Measurements from ENCODE around the gene IL22RA1. TPM values are rescaled to one million over a fixed set of nuclear protein-coding genes. Genes with fewer than 3 reads are reported as not detected.
A peak's percentile ranks its signal among the peaks of the same experiment; 100 is the strongest.

The IL22RA1 gene
- total and polyA plus RNA-seq, 10 of the 15 experiments (the other 5 are each of a cell fraction or from before 2014, with no cell fraction given) = not detected

DNA sequence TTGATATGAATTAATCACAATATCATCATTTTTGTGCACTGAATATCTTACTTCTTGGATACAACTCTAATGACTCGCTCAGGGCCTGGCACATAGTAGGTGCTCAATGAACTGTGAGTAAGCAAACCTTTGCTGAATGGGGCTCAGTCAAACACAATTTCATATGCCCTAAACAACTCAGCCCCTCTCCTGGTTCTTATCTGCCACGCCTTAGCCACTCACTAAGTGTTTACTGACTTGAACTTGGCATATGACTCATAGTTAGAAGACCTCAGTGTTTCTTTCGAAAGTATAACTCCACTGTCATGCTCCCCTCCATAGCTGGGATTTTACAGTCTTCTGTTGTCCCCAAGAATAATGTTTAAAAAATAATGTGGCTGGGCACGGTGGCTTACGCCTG is 48.9 kb upstream of the IL22RA1 start (continued):
- TF ChIP-seq SMAD1 (IDR thresholded peaks at IDR 0.05; ENCODE audit: low read depth, partially characterized antibody) = no peak

GRCh38 chr1:24190983-24191461 is 48.1 kb upstream of the IL22RA1 start:
- H3K36me3 ChIP-seq (ENCODE audit: control insufficient read depth in 2 of 2, insufficient read depth in 2 of 2, low read length in 1 of 2) = no peaks in the 10 kb centered on the region
- BruUV-seq (replicated peaks) = no TSS peak
- peak overlapping the region; percentile 68 for H3K4me2 ChIP-seq (ENCODE audit: control insufficient read depth, insufficient read depth)
- peak; percentile 80 for DNase-seq (ENCODE audit: low read depth, low spot score)
- no peaks in the 10 kb centered on the region for H3K79me2 ChIP-seq (ENCODE audit: control insufficient read depth, insufficient read depth, low read length)
- intact Hi-C loops (cut with micrococcal nuclease; ENCODE audit: unreplicated experiment) (loop anchor here (5.0 kb wide), 1 partner anchor 234 kb away; the partner anchor contains the start of gene PNRC2), in situ Hi-C loops (cut with MboI) (no loop called here)
- FAIRE-seq = peak; percentile 92
- ChIA-PET POLR2A (interaction anchor here (0.7 to 2.8 kb wide), 3 partner anchors 201 to 401 kb away, joined by 3 to 11 read pairs (median 7); partner anchors contain the start of gene HMGCL), RAD21 (ENCODE audit: unreplicated experiment) (interaction anchor here (1.2 to 3.1 kb wide), 8 partner anchors 8 to 201 kb away, joined by 4 to 35 read pairs (median 8); no protein-coding TSS in a partner anchor), CTCF (interaction anchor here (0.6 to 7.1 kb wide), 12 partner anchors 9 to 1334 kb away, joined by 3 to 72 read pairs (median 4); partner anchors contain the start of gene NIPAL3), SMC1A (ENCODE audit: uncharacterized antibody, unreplicated experiment) (interaction anchor here (0.7 to 5.8 kb wide), 11 partner anchors 8 to 205 kb away, joined by 3 to 45 read pairs (median 7); no protein-coding TSS in a partner anchor)
- peaks cover 0 to 2% of the 10 kb centered on the region in 2 experiments; a peak in 2 of 4 replicates for H3K27me3 ChIP-seq (replicated peaks in 1 of 2; ENCODE audit: control insufficient read depth in 2 of 2, insufficient read depth in 2 of 2, low read length in 1 of 2)
- H3K9ac ChIP-seq (ENCODE audit: control insufficient read depth, insufficient read depth, low read length) = no peak overlapping the region
- peak; percentile 66 for ATAC-seq
- H4K20me1 ChIP-seq (ENCODE audit: control insufficient read depth, insufficient read depth) = no peaks in the 10 kb centered on the region
- no peak overlapping the region for H2AFZ ChIP-seq (ENCODE audit: control insufficient read depth, low read depth, low read length)
- no peaks in the 10 kb centered on the region; the same call in 2 of the 3 replicates for H3K9me3 ChIP-seq (replicated peaks; ENCODE audit: control insufficient read depth, insufficient read depth, low read length)
- peaks cover 56% of the 10 kb centered on the region for H3K4me1 ChIP-seq (ENCODE audit: control insufficient read depth, insufficient read depth, low read length)
- H3K4me3 ChIP-seq = no peak overlapping the region
- H3K27ac ChIP-seq (ENCODE audit: control insufficient read depth, insufficient read depth) = peak overlapping the region; percentile 84
- WGBS (ENCODE audit: insufficient coverage, insufficient replicate concordance, low lambda C conversion rate, missing lambda C conversion rate) = 0% methylated on average over 3 of the region's 3 CpGs
- peak; percentile 84 for TF ChIP-seq IRF4 (IDR thresholded peaks at IDR 0.05; ENCODE audit: low read depth, low read length)
- TF ChIP-seq TCF7 (IDR thresholded peaks at IDR 0.05; ENCODE audit: borderline replicate concordance) = peak; percentile 91
- peak in 1 of 2 experiments; percentile 37; a peak in 2 of 4 replicates for TF ChIP-seq EP300 (IDR thresholded peaks at IDR 0.05; ENCODE audit: borderline replicate concordance in 1 of 2, control insufficient read depth in 1 of 2, low read depth in 2 of 2, low read length in 2 of 2)
- TF ChIP-seq ZZZ3 (IDR thresholded peaks at IDR 0.05; ENCODE audit: control insufficient read depth, insufficient read length, low read depth) = no peak
- peak; percentile 54 for TF ChIP-seq MTA2 (IDR thresholded peaks at IDR 0.05; ENCODE audit: low read depth)
- peak in 1 of 2 experiments; percentile 52; a peak in 2 of 4 replicates for TF ChIP-seq ETV6 (conservative IDR thresholded peaks at IDR 0.05 in 1 of 2, IDR thresholded peaks at IDR 0.05 in 1 of 2; ENCODE audit: borderline replicate concordance in 1 of 2, low read depth in 1 of 2)
- peak; percentile 97 for TF ChIP-seq PAX5 (IDR thresholded peaks at IDR 0.05; ENCODE audit: borderline replicate concordance, low read depth, low read length)
- TF ChIP-seq EED (IDR thresholded peaks at IDR 0.05; ENCODE audit: low read depth) = peak; percentile 97
- 0 out of 4 replicates have a peak, but pooled peaks of 1 of the 2 experiments have one; percentile 24 for TF ChIP-seq BHLHE40 (IDR thresholded peaks at IDR 0.05; ENCODE audit: borderline replicate concordance in 1 of 2, low read depth in 2 of 2, low read length in 1 of 2)
- peak; percentile 94 for TF ChIP-seq MEF2A (IDR thresholded peaks at IDR 0.05; ENCODE audit: insufficient read depth, low read depth, low read length)
- TF ChIP-seq, protein P1, sequence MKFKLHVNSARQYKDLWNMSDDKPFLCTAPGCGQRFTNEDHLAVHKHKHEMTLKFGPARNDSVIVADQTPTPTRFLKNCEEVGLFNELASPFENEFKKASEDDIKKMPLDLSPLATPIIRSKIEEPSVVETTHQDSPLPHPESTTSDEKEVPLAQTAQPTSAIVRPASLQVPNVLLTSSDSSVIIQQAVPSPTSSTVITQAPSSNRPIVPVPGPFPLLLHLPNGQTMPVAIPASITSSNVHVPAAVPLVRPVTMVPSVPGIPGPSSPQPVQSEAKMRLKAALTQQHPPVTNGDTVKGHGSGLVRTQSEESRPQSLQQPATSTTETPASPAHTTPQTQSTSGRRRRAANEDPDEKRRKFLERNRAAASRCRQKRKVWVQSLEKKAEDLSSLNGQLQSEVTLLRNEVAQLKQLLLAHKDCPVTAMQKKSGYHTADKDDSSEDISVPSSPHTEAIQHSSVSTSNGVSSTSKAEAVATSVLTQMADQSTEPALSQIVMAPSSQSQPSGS (IDR thresholded peaks at IDR 0.05; ENCODE audit: low read length) = no peak; the same call in 1 of the 2 replicates
- TF ChIP-seq JUNB (IDR thresholded peaks at IDR 0.05) = peak; percentile 57
- peak; percentile 75 for TF ChIP-seq MTA3 (IDR thresholded peaks at IDR 0.05; ENCODE audit: borderline replicate concordance, low read length)
- TF ChIP-seq SPI1 (IDR thresholded peaks at IDR 0.05; ENCODE audit: borderline replicate concordance, insufficient read depth, low read depth, low read length) = peak; percentile 92
- peak; percentile 78 for TF ChIP-seq CREM (IDR thresholded peaks at IDR 0.05; ENCODE audit: low read depth)
- no peak for TF ChIP-seq POLR2A (IDR thresholded peaks at IDR 0.05; ENCODE audit: low read depth, low read length)
- TF ChIP-seq ATF3 (IDR thresholded peaks at IDR 0.05; ENCODE audit: borderline replicate concordance, extremely low read depth, low read depth, low read length) = no peak
- peak; percentile 93 for TF ChIP-seq NR2F1 (conservative IDR thresholded peaks at IDR 0.05)
